ENCODE results near the gene BTBD18.
"Not testable (repeated sequence)": the region's sequence is repeated elsewhere in the genome, so short reads cannot be mapped to it uniquely, and the experiment has no call there.

BTBD18 gene

DNA sequence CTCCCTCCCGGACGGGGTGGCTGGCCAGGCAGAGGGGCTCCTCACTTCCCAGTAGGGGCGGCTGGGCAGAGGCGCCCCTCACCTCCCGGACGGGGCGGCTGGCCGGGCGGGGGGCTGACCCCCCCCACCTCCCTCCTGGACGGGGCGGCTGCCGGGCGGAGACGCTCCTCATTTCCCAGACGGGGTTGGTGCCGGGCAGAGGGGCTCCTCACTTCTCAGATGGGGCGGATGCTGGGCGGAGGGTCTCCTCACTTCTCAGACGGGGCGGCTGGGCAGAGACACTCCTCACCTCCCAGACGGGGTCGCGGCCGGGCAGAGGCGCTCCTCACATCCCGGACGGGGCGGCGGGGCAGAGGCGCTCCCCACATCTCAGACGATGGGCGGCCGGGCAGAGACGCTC is 34.9 kb downstream of the BTBD18 start:
- H3K4me3 ChIP-seq (ENCODE audit: control insufficient read depth in 1 of 7, extremely low read depth in 1 of 7, insufficient read depth in 4 of 7, low read depth in 2 of 7, low read length in 6 of 7); H3K27me3 ChIP-seq (replicated peaks in 2 of 5; ENCODE audit: control insufficient read depth in 4 of 5, insufficient read depth in 5 of 5, low read length in 4 of 5); CTCF ChIA-PET; DNase-seq; H3K9me3 ChIP-seq (ENCODE audit: control extremely low read depth in 1 of 5, control insufficient read depth in 4 of 5, insufficient read depth in 2 of 5, low read depth in 1 of 5, low read length in 4 of 5); POLR2A ChIA-PET; H3K27ac ChIP-seq (ENCODE audit: insufficient read depth in 1 of 2, low read depth in 1 of 2, low read length in 2 of 2, poor library complexity in 1 of 2, severe bottlenecking in 2 of 2): not testable (repeated sequence)
- Histone ChIP-seq H3K4me1 (ENCODE audit: control extremely low read depth in 1 of 4, control insufficient read depth in 4 of 4, insufficient read depth in 4 of 4, low read length in 3 of 4) (peaks cover 11 to 17% (median 14%) of the 10 kb centered on the region in 4 experiments), H3K36me3 (ENCODE audit: control insufficient read depth in 4 of 4, insufficient read depth in 4 of 4, low read length in 3 of 4) (peaks cover 0 to 20% (median 8%) of the 10 kb centered on the region in 4 experiments)
- WGBS (ENCODE audit: insufficient coverage) = no CpG with 5 or more reads among the region's 34 CpGs

DNA sequence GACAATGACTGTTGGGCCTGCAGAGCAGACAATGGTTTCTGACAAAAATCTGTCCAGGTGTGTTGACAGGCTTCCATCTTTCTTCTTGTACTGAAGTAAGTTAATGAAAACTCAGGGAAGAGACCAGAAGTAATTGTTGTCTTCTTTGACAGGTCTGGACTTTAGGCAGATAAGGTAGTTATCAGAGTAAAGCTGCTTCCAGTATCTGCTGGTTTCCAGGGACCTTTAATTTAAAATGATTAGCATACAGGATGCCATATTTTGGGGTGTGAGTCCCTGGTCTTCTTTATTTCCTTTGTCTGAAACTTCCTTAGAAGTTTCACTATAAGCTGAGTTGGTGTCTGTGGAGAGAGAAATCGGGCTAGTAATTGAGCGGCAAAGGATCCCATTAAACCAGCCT is 37.8 kb downstream of the BTBD18 start:
- WGBS (ENCODE audit: insufficient coverage) = 100% methylated on average over 1 of the region's 2 CpGs
- Histone ChIP-seq H3K4me1 (ENCODE audit: control extremely low read depth in 1 of 4, control insufficient read depth in 4 of 4, insufficient read depth in 4 of 4, low read length in 3 of 4) (peaks cover 18 to 28% (median 21%) of the 10 kb centered on the region in 4 experiments), H3K36me3 (ENCODE audit: control insufficient read depth in 4 of 4, insufficient read depth in 4 of 4, low read length in 3 of 4) (peaks cover 2 to 10% (median 3%) of the 10 kb centered on the region in 4 experiments), H3K9me3 (ENCODE audit: control extremely low read depth in 1 of 5, control insufficient read depth in 4 of 5, insufficient read depth in 2 of 5, low read depth in 1 of 5, low read length in 4 of 5) (no peaks in the 10 kb centered on the region), H3K4me3 (ENCODE audit: control insufficient read depth in 1 of 7, extremely low read depth in 1 of 7, insufficient read depth in 4 of 7, low read depth in 2 of 7, low read length in 6 of 7) (peak overlapping the region in 5 of 7 experiments; percentile 79 to 100 (median 98)), H3K27ac (ENCODE audit: insufficient read depth in 1 of 2, low read depth in 1 of 2, low read length in 2 of 2, poor library complexity in 1 of 2, severe bottlenecking in 2 of 2) (peak overlapping the region in 1 of 2 experiments; percentile 97), H3K27me3 (replicated peaks in 2 of 5; ENCODE audit: control insufficient read depth in 4 of 5, insufficient read depth in 5 of 5, low read length in 4 of 5) (no peaks in the 10 kb centered on the region)
- ChIA-PET CTCF (interaction anchor here (0.6 to 2.0 kb wide), 6 partner anchors 8 to 810 kb away, joined by 3 to 7 read pairs (median 4); no protein-coding TSS in a partner anchor), POLR2A (no interaction called here)
- no peak for DNase-seq

DNA sequence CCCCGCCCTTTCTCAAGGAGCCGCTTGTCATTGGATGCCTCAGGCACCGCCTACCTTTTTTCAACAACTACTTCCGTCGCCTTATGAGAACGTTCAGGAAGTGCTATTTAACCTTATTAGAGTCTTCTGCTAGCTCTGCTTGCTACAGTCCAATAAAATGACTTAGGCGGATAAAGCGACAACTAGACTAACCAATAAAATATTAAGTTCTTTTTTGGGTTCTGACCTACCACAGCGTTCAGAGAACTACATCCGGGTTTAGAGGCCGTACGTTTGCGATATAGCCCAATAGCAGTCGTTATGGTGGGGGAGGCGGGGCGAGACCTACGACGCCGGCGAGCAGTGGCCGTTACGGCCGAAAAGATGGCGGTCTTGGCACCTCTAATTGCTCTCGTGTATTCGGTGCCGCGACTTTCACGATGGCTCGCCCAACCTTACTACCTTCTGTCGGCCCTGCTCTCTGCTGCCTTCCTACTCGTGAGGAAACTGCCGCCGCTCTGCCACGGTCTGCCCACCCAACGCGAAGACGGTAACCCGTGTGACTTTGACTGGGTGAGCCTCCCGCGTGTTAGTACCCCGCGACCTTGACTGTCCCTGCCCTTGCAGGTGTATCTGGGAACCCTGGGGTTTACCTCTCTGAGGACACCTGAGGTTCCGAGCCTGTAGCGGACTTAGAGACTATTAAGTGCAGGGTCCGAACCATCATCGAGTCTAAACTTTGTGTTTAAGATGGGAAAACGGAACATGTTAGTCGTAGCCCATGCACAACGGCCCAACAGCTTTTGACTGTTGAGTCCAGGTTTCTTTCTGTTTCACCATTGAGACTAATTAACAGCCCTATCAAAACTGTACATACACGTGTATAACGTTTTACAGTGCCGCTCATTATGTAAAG is 39.1 kb downstream of the BTBD18 start, which contains the start of gene TMX2:
Gene TMX2, plus strand, starts transcription at position 338 of the 895 bp plus-strand sequence. Its CDS starts 26 bp downstream, at position 364.
- 0% methylated on average over 51 of the region's 53 CpGs for WGBS (ENCODE audit: insufficient coverage)
- H3K36me3 ChIP-seq (ENCODE audit: control insufficient read depth in 4 of 4, insufficient read depth in 4 of 4, low read length in 3 of 4) = peaks cover 0 to 5% (median 2%) of the 10 kb centered on the region in 4 experiments
- H3K27me3 ChIP-seq (replicated peaks in 2 of 5; ENCODE audit: control insufficient read depth in 4 of 5, insufficient read depth in 5 of 5, low read length in 4 of 5) = no peaks in the 10 kb centered on the region
- peaks cover 18 to 28% (median 21%) of the 10 kb centered on the region in 4 experiments for H3K4me1 ChIP-seq (ENCODE audit: control extremely low read depth in 1 of 4, control insufficient read depth in 4 of 4, insufficient read depth in 4 of 4, low read length in 3 of 4)
- H3K27ac ChIP-seq (ENCODE audit: insufficient read depth in 1 of 2, low read depth in 1 of 2, low read length in 2 of 2, poor library complexity in 1 of 2, severe bottlenecking in 2 of 2) = peak within 1 kb of the TSS; percentile 93 to 97
- ChIA-PET POLR2A (interaction anchor here (0.6 kb wide), 2 partner anchors 28 to 72 kb away, joined by 3 read pairs; no protein-coding TSS in a partner anchor), CTCF (interaction anchor here (1.6 kb wide), 1 partner anchor 10 kb away, joined by 5 read pairs; no protein-coding TSS in a partner anchor)
- peak within 1 kb of the TSS; percentile 79 to 100 (median 98) for H3K4me3 ChIP-seq (ENCODE audit: control insufficient read depth in 1 of 7, extremely low read depth in 1 of 7, insufficient read depth in 4 of 7, low read depth in 2 of 7, low read length in 6 of 7)
- DNase-seq = peak; percentile 99 to 100 (median 99)
- no peaks in the 10 kb centered on the region for H3K9me3 ChIP-seq (ENCODE audit: control extremely low read depth in 1 of 5, control insufficient read depth in 4 of 5, insufficient read depth in 2 of 5, low read depth in 1 of 5, low read length in 4 of 5)

DNA sequence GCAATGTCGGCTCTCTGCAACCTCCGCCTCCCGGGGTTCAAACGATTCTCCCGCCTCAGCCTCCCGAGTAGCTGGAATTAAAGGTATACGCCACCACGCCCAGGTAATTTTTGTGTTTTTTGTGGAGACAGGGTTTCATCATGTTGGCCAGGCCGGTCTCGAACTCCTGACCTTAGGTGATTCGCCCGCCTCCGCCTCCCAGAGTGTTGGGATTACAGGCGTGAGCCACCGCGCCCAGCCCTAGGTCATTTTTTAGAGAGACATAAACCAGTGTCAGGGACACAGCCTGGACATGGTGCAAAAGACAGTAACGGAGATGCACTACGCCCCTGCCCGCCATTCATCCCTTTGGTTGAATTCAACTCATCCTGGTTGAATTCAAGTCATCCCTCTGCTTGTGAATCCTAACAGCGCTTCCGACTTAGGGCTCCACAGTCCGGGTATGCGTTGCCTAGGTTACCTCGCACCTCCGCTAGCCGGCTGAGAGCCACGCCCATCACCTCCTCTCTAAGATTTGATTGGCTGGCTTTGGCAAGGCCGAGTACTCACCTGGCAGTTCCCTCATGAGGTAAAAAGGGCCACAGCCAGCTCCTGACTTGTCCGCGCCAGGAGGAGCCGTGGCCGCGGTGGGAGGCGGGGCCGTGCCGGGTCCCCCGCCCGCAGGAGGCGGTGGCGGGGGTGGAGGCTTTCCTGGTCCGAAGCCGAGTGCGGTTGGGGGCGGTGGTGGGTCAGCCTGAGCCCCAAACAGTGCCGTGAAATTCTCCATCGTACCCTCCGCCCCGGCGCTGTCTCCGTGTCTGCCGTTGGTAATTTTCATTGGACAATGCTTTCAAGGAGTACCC is 40.0 kb downstream of the BTBD18 start, which contains the start of gene MED19:
Gene MED19, minus strand, starts transcription at position 802 of the 842 bp plus-strand sequence. Its CDS starts 36 bp downstream, at position 766.
- POLR2A ChIA-PET = interaction anchor here (0.6 kb wide), 1 partner anchor 853 kb away, joined by 4 read pairs; no protein-coding TSS in a partner anchor
- Histone ChIP-seq H3K27ac (ENCODE audit: insufficient read depth in 1 of 2, low read depth in 1 of 2, low read length in 2 of 2, poor library complexity in 1 of 2, severe bottlenecking in 2 of 2) (peak within 1 kb of the TSS; percentile 93 to 97), H3K9me3 (ENCODE audit: control extremely low read depth in 1 of 5, control insufficient read depth in 4 of 5, insufficient read depth in 2 of 5, low read depth in 1 of 5, low read length in 4 of 5) (no peaks in the 10 kb centered on the region), H3K4me3 (ENCODE audit: control insufficient read depth in 1 of 7, extremely low read depth in 1 of 7, insufficient read depth in 4 of 7, low read depth in 2 of 7, low read length in 6 of 7) (peak within 1 kb of the TSS; percentile 79 to 100 (median 98)), H3K4me1 (ENCODE audit: control extremely low read depth in 1 of 4, control insufficient read depth in 4 of 4, insufficient read depth in 4 of 4, low read length in 3 of 4) (peaks cover 18 to 28% (median 21%) of the 10 kb centered on the region in 4 experiments), H3K27me3 (replicated peaks in 2 of 5; ENCODE audit: control insufficient read depth in 4 of 5, insufficient read depth in 5 of 5, low read length in 4 of 5) (no peaks in the 10 kb centered on the region), H3K36me3 (ENCODE audit: control insufficient read depth in 4 of 4, insufficient read depth in 4 of 4, low read length in 3 of 4) (peaks cover 0 to 7% (median 2%) of the 10 kb centered on the region in 4 experiments)
- 11% methylated on average over 47 of the region's 51 CpGs for WGBS (ENCODE audit: insufficient coverage)
- DNase-seq = peak; percentile 84 to 90 (median 87)
- CTCF ChIA-PET = interaction anchor here (1.6 kb wide), 1 partner anchor 18 kb away, joined by 3 read pairs; no protein-coding TSS in a partner anchor

DNA sequence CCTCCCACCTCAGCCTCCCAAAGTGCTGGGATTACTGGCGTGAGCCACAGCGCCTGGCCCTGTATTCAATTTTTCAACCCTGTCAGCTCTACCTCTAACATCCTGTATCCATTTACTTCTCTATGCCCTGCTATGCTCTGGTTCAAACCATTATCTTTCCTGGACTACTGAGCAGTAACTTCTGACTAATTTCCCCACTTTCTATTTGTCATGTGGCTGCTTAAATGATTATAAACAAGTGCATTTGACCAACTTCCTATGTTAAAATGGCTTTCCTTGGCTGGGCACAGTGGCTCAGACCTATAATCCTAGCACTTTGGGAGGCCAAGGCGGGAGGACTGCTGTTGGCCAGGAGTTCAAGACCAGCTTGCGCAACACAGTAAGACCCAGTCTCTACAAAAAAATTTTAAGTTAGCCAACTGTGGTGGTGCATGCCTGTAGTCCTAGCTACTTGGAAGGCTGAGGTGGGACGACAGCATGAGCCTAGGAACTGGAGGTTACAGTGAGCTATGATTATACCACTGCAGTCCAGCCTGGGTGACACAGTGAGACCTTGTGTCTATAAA is 41.7 kb downstream of the BTBD18 start:
- Histone ChIP-seq H3K27ac (ENCODE audit: insufficient read depth in 1 of 2, low read depth in 1 of 2, low read length in 2 of 2, poor library complexity in 1 of 2, severe bottlenecking in 2 of 2) (no peak overlapping the region), H3K4me1 (ENCODE audit: control extremely low read depth in 1 of 4, control insufficient read depth in 4 of 4, insufficient read depth in 4 of 4, low read length in 3 of 4) (peaks cover 18 to 28% (median 21%) of the 10 kb centered on the region in 4 experiments), H3K9me3 (ENCODE audit: control extremely low read depth in 1 of 5, control insufficient read depth in 4 of 5, insufficient read depth in 2 of 5, low read depth in 1 of 5, low read length in 4 of 5) (no peaks in the 10 kb centered on the region), H3K36me3 (ENCODE audit: control insufficient read depth in 4 of 4, insufficient read depth in 4 of 4, low read length in 3 of 4) (peaks cover 0 to 7% (median 4%) of the 10 kb centered on the region in 4 experiments), H3K27me3 (replicated peaks in 2 of 5; ENCODE audit: control insufficient read depth in 4 of 5, insufficient read depth in 5 of 5, low read length in 4 of 5) (no peaks in the 10 kb centered on the region), H3K4me3 (ENCODE audit: control insufficient read depth in 1 of 7, extremely low read depth in 1 of 7, insufficient read depth in 4 of 7, low read depth in 2 of 7, low read length in 6 of 7) (no peak overlapping the region)
- DNase-seq = no peak
- ChIA-PET POLR2A (interaction anchor here (0.7 kb wide), 1 partner anchor 197 kb away, joined by 3 read pairs; no protein-coding TSS in a partner anchor), CTCF (interaction anchor here (0.7 to 1.6 kb wide), 6 partner anchors 8 to 68 kb away, joined by 3 to 5 read pairs (median 4); no protein-coding TSS in a partner anchor)
- 98% methylated on average over 4 of the region's 5 CpGs for WGBS (ENCODE audit: insufficient coverage)

DNA sequence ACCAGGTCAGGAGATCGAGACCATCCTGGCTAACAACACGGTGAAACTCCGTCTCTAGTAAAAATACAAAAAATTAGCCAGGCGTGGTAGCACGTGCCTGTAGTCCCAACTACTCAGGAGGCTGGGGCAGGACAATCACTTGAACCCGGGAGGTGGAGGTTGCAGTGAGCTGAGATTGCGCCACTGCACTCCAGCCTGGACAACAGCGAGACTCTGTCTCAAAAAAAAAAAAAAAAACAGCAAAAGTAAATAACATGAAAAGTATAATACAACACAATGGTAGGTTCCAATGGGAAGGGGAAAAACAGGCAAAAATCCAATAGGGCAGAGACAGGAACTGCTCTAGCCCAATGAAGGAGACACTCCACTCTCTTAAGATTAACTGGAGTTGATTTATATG is 46.2 kb downstream of the BTBD18 start:
- H3K9me3 ChIP-seq (ENCODE audit: control extremely low read depth in 1 of 5, control insufficient read depth in 4 of 5, insufficient read depth in 2 of 5, low read depth in 1 of 5, low read length in 4 of 5); H3K27me3 ChIP-seq (replicated peaks in 2 of 5; ENCODE audit: control insufficient read depth in 4 of 5, insufficient read depth in 5 of 5, low read length in 4 of 5); H3K27ac ChIP-seq (ENCODE audit: insufficient read depth in 1 of 2, low read depth in 1 of 2, low read length in 2 of 2, poor library complexity in 1 of 2, severe bottlenecking in 2 of 2); DNase-seq; POLR2A ChIA-PET; H3K4me3 ChIP-seq (ENCODE audit: control insufficient read depth in 1 of 7, extremely low read depth in 1 of 7, insufficient read depth in 4 of 7, low read depth in 2 of 7, low read length in 6 of 7); H3K4me1 ChIP-seq (ENCODE audit: control extremely low read depth in 1 of 4, control insufficient read depth in 4 of 4, insufficient read depth in 4 of 4, low read length in 3 of 4): not testable (repeated sequence)
- peaks cover 8 to 43% (median 23%) of the 10 kb centered on the region in 4 experiments for H3K36me3 ChIP-seq (ENCODE audit: control insufficient read depth in 4 of 4, insufficient read depth in 4 of 4, low read length in 3 of 4)
- CTCF ChIA-PET = interaction anchor here (0.6 kb wide), 1 partner anchor 14 kb away, joined by 4 read pairs; no protein-coding TSS in a partner anchor
- 90% methylated on average over 3 of the region's 8 CpGs for WGBS (ENCODE audit: insufficient coverage)
